HG02938 (cell line): ENCODE measurements around the gene LOX.

ENCODE experiments used
- ATAC-seq: cut with Tn5 transposase; IDR thresholded peaks from one replicate; pipeline ENCODE4 v1.9.1; 2021; ENCODE audit warnings: mild to moderate bottlenecking, moderate library complexity; ENCODE audit not compliant: unreplicated experiment

Gene LOX

DNA sequence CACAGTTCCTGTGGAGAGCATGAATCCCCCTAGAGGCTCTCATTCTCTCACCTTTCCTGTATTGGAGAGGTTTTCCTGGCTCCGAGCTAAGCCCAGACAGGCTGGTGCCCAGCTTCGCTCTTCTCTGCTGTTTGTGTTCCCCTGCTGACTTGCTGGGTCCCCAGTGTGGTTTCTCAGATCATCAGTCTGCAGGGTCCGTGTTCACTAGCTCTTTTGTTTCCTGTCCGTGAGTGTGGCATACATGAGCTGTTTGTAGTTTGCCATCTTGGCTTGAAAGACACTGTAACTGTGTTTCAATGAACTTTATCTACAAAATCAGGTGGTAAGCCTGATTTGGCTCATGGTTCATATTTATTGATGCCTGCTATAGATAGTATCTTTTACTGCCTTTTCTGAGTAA is 23.8 kb downstream of the LOX start:
- no peak for ATAC-seq

DNA sequence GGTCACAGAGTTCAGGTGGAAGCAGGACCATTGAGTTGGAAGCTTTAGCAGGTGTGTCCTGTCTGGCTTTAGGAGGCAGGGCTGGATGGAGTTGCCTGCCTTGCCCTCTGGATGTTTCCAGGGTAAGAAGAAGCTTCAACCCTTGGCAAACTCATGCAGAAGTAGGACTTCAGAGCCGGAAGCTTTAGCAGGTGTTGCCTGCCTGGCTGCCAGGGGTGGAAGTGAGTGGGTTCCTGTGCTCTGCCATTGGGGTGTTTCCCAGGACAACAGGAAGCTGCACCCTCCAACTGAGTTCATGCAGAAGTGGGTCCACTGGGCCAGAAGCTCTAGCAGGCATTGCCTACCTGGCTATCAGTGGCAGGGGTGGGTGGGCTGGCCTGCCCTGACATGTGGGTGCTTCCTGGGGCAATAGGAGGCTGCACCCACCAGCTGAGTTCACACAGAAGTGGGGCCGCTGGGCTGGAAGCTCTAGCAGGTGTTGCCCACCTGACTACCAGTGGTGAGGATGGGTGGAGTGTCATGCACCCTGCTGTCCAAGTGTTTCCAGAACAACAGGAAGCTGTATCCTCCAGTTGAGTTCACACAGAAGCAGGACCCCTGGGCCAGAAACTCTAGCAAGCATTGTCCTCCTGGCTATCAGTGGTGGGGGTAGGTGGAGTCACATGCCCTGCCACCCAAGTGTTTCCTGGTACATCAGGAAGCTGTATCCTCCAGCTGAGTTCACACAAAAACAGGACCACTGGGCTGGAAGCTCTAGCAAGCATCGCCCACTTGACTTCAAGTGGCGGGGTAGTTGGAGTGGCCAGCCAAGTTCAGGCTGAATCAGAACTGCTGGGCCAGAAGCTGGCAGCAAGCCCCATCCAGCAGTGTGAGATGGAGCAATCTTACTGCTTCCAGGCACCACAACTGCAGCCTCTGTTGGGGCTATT is 24.6 kb downstream of the LOX start:
- ATAC-seq = no peak

DNA sequence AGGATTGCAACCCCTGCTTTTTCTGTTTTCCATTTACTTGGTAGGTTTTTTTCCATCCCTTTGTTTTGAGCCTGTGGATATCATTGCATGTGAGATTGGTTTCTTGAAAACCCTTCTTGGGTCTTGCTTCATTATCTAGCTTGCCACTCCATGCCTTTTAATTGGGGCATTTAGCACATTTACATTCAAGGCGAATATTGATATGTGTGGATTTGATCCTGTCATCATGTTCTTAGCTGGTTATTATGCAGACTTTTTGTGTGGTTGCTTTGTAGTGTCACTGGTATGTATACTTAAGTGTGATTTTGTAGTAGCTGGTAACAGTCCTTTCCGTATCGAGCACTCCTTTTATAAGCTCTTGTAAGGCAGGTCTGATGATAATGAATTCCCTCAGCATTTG is 26.5 kb downstream of the LOX start:
- ATAC-seq = no peak

DNA sequence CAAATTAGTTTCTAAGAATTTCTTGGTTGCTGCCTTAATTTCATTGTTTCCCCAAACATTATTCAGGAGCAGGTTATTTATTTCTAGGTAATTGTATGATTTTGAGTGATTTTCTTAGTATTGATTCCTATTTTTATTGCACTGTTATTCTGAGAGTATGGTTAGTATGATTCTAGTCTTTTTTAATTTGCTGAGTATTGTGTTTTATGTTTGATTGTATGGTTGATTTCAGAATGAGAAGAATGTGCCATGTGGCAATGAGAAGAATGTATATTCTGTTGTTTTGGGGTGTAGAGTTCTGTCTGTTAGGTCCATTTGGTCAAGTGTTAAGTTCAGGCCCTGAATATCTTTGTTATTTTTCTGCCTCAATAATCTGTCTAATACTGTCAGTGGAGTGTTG is 27.1 kb downstream of the LOX start:
- ATAC-seq = no peak

- no peak for ATAC-seq
Measured at GRCh38 chr5:122040636-122041302, 37.3 kb downstream of the LOX start.

GRCh38 chr5:122036326-122036725 is 41.7 kb downstream of the LOX start:
- no peak for ATAC-seq

- no peak for ATAC-seq
Measured at GRCh38 chr5:122035913-122036312, 42.1 kb downstream of the LOX start.

- ATAC-seq = no peak
Measured at GRCh38 chr5:122031836-122032235, 46.2 kb downstream of the LOX start.

- no peak for ATAC-seq
Measured at GRCh38 chr5:122030251-122030650, 47.8 kb downstream of the LOX start.

DNA sequence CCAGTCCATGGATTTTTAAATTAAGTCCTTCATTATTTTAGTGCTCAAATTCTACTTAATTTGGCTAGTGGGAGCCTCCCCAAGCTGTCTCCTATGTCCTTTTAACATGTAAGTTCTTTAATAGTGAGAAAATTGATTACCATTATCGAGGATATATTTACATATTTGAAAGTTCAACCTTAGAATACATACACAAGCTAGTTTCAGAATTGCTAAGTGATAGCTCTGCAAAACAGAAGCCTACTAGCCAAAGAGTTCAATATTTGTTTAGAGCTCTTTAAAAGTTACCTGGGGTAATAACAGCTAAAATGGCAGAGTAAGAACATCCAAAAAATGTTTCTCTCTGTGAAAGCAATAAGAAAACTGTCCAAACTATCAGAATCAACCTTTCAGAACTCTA is 48.2 kb downstream of the LOX start:
- ATAC-seq = no peak

- peak; percentile 81 for ATAC-seq
Measured at GRCh38 chr5:122022966-122023365, 55.1 kb downstream of the LOX start.

GRCh38 chr5:122019919-122020590 is 58.0 kb downstream of the LOX start:
- ATAC-seq = peak; percentile 46

GRCh38 chr5:122015471-122015870 is 62.6 kb downstream of the LOX start:
- ATAC-seq = no peak

GRCh38 chr5:122014236-122014935 is 63.7 kb downstream of the LOX start:
- no peak for ATAC-seq
